Immature natural killer cell (primary cell): Measurements from ENCODE around the gene SULF2. TPM values are rescaled to one million over a fixed set of nuclear protein-coding genes. Genes with fewer than 3 reads are reported as not detected.

Experiments used
- DNase-seq, 3 donors: peaks; one replicate each; pipeline ENCODE4 v3.0.0; 2022; ENCODE audit warnings: mixed read lengths in 1 of 3
- H3K27ac Mint-ChIP-seq, 6 donors: one replicate each; pipeline ENCODE4 v1.8.0; 2020; ENCODE audit warnings: mixed read lengths in 6 of 6, mild to moderate bottlenecking in 5 of 6, inconsistent platforms in 4 of 6, moderate library complexity in 3 of 6
- H3K27me3 Mint-ChIP-seq, 3 donors: one replicate each; pipeline ENCODE4 v1.8.0; 2020 to 2021; ENCODE audit warnings: low read depth in 3 of 3, mild to moderate bottlenecking in 3 of 3, mixed read lengths in 3 of 3, moderate library complexity in 3 of 3, inconsistent platforms in 1 of 3
- H3K36me3 Mint-ChIP-seq, 3 donors: one replicate each; pipeline ENCODE4 v1.8.0; 2020; ENCODE audit warnings: mixed read lengths in 3 of 3, inconsistent platforms in 2 of 3, mild to moderate bottlenecking in 2 of 3
- H3K4me1 Mint-ChIP-seq, 2 donors: one replicate each; pipeline ENCODE4 v1.8.0; 2020; ENCODE audit warnings: inconsistent platforms in 2 of 2, mild to moderate bottlenecking in 2 of 2, mixed read lengths in 2 of 2, moderate library complexity in 1 of 2
- H3K4me3 Mint-ChIP-seq, 5 donors: one replicate each; pipeline ENCODE4 v1.8.0; 2020; ENCODE audit warnings: mild to moderate bottlenecking in 5 of 5, mixed read lengths in 5 of 5, inconsistent platforms in 3 of 5, moderate library complexity in 3 of 5
- H3K9me3 Mint-ChIP-seq, 6 donors: one replicate each; pipeline ENCODE4 v1.8.0; 2020; ENCODE audit warnings: mild to moderate bottlenecking in 6 of 6, mixed read lengths in 6 of 6, inconsistent platforms in 4 of 6, moderate library complexity in 3 of 6
- polyA plus RNA-seq, 3 donors: library from polyadenylated mRNA; unstranded; fragments of 300-500 nt; fragmentation: Illumina TruSeq; gene quantifications; one replicate each; pipeline ENCODE4 v1.2.3, GENCODE V29; 2021

SULF2 gene
- polyA plus RNA-seq, 3 donors from 2014 or later, result 1.3 to 3.7 (median 3.0) TPM

GRCh38 chr20:47687095-47687987 lies 97.9 kb downstream of the SULF2 start:
- H3K9me3 Mint-ChIP-seq, result peaks cover 0 to 6% (median under 1%) of the 10 kb centered on the region in 6 donors
- no peaks in the 10 kb centered on the region for H3K4me1 Mint-ChIP-seq
- H3K36me3 Mint-ChIP-seq, result no peaks in the 10 kb centered on the region
- H3K27ac Mint-ChIP-seq, result no peak overlapping the region
- peaks cover 0 to 14% (median 2%) of the 10 kb centered on the region in 3 donors for H3K27me3 Mint-ChIP-seq
- DNase-seq, result no peak
- no peak overlapping the region for H3K4me3 Mint-ChIP-seq

- Mint-ChIP-seq H3K27ac (no peak overlapping the region), H3K4me3 (no peak overlapping the region), H3K4me1 (no peaks in the 10 kb centered on the region), H3K27me3 (peaks cover 0 to 14% (median 2%) of the 10 kb centered on the region in 3 donors), H3K9me3 (peaks cover 0 to 6% (median under 1%) of the 10 kb centered on the region in 6 donors), H3K36me3 (no peaks in the 10 kb centered on the region)
- DNase-seq, result no peak
These were observed 98.7 kb downstream of the SULF2 start for GRCh38 chr20:47686545-47686944.

DNA sequence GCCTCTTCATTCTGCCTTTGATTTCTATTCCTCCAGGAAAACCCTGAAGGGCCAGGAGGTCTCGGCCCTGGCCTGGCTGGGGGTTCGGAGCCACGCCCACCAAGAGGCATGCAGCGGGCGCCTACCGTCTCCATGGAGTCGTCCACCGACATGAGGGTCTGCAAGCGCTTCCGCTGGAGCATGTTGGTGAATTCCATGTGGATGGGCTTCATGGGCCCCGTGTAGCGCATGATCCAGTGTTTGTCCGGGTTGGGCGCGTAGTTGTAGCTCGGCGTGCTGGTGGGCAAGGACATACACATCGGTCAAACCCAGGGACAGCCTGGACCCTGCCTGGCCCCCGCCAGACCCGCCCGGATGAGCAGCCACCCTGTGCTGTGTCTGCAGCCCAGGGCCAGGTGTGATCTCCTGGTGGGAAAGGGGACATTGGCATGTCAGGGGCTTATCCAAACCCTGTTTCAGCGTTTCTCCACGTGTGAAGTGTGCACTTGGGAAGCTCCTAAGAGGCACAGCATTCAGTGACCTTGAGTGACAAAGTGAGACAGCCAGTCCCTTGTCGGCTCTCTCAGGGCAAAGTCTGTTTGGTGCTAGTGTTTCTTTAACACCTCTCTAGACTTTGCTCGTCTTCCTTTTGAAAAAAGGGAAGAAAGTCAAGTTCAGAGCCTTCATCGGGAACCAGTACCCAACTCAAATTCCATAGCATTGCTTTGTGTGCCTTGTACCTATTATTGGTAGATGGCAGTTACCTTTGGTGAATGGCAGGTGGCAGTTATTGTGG lies 100.8 kb downstream of the SULF2 start:
- no peaks in the 10 kb centered on the region for H3K9me3 Mint-ChIP-seq
- H3K27me3 Mint-ChIP-seq, result peaks cover 0 to 11% (median 2%) of the 10 kb centered on the region in 3 donors

DNA sequence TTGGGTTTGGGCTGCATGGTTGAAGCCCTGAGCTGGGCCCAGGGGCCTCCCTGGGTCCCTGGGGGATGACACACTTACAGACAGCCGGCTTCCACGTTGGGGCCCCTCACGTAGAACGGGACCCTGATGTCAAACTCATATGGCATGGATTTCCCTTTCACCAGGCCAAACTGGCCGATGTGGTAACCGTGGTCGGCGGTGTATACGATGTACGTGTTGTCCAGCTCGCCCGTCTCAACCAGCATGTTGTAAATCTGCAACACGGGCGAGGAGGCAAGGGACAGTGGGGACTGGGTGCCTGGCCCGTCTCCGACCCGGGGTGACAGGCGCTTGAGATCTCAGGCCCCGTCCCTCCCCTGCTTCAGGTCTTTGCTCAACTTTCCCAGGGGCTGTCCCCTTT lies 102.4 kb downstream of the SULF2 start:
- peaks cover 0 to under 1% of the 10 kb centered on the region in 2 donors for H3K4me1 Mint-ChIP-seq
- no peaks in the 10 kb centered on the region for H3K9me3 Mint-ChIP-seq
- no peak for DNase-seq
- H3K36me3 Mint-ChIP-seq, result no peaks in the 10 kb centered on the region
- H3K4me3 Mint-ChIP-seq, result no peak overlapping the region
- H3K27me3 Mint-ChIP-seq, result peaks cover 0 to 4% (median 0%) of the 10 kb centered on the region in 3 donors
- H3K27ac Mint-ChIP-seq, result no peak overlapping the region

More for the DNA sequence above, 100.8 kb downstream of the SULF2 start:
- no peaks in the 10 kb centered on the region for H3K36me3 Mint-ChIP-seq
- H3K4me1 Mint-ChIP-seq, result no peaks in the 10 kb centered on the region
- H3K27ac Mint-ChIP-seq, result no peak overlapping the region
- no peak for DNase-seq
- no peak overlapping the region for H3K4me3 Mint-ChIP-seq

DNA sequence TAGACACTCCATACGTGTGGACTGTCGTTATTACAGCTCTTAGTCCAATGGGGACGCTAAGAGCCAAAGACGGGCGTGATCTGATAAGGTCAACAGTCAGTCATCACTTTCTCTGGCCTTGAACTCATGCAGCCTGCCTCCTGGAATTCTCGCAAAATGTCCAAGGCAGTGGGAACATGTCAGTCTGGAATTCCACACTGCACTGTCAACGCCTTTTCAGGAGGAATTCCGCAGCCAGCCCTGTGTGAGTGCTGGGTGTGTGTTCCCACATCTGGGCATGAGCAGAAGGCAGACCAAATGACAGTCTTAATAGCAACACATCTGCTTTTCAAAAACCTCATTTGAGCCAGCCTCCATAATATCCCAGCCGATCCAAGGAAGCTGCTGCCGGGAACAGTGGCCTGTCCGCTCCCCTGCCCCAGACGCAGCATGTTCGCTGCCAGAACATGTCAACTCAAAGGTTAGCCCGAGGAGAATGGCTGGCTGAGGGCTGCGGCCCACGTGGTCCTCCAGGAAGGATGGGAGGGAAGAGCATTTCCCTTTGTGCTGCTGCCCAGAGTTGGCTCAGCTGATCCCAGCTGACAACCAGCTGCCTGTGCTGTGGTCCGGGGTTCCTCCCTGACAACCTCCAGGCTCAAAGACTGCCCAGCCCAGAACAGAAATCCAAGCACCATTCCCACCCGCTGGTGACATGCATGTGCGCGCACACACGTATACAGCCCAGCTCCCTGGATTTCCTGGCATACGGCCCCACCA lies 103.1 kb downstream of the SULF2 start:
- Mint-ChIP-seq H3K27ac (no peak overlapping the region), H3K27me3 (peaks cover 0 to 4% (median 0%) of the 10 kb centered on the region in 3 donors), H3K36me3 (no peaks in the 10 kb centered on the region), H3K4me3 (no peak overlapping the region), H3K4me1 (peaks cover 0 to 3% of the 10 kb centered on the region in 2 donors), H3K9me3 (no peaks in the 10 kb centered on the region)
- no peak for DNase-seq

GRCh38 chr20:47680804-47681529 lies 104.3 kb downstream of the SULF2 start:
- H3K27ac Mint-ChIP-seq, result no peak overlapping the region

GRCh38 chr20:47679462-47679861 lies 105.8 kb downstream of the SULF2 start:
- Mint-ChIP-seq H3K4me1 (peaks cover 0 to 3% of the 10 kb centered on the region in 2 donors), H3K9me3 (no peaks in the 10 kb centered on the region), H3K4me3 (no peak overlapping the region), H3K27me3 (peaks cover 0 to 3% (median 0%) of the 10 kb centered on the region in 3 donors), H3K36me3 (no peaks in the 10 kb centered on the region), H3K27ac (no peak overlapping the region)
- no peak for DNase-seq

More at GRCh38 chr20:47680804-47681529, 104.3 kb downstream of the SULF2 start:
- Mint-ChIP-seq H3K36me3 (no peaks in the 10 kb centered on the region), H3K4me3 (no peak overlapping the region), H3K27me3 (no peaks in the 10 kb centered on the region), H3K4me1 (peaks cover 0 to 3% of the 10 kb centered on the region in 2 donors), H3K9me3 (no peaks in the 10 kb centered on the region)
- DNase-seq, result no peak

DNA sequence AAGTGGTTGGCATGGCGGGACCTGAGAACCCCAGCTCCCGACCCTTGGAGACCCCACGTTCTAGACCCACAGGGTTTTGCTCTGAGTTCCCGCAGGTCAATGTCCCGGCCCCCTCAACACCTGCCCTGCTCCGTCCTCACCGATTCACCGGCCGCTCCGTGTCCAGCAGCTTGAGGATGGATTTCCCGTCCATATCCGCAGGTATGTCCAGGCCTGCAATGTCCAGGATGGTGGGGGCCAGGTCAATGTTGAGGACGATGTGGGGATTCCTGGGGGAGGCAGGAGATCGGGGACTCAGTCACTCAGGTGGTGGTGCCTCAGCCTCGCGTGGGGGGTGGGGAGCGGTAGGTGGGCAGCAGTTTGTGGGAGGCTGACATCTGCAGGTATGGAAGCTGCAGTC lies 106.7 kb downstream of the SULF2 start:
- no peak for DNase-seq
- peaks cover 0 to 3% (median 0%) of the 10 kb centered on the region in 3 donors for H3K27me3 Mint-ChIP-seq
- H3K36me3 Mint-ChIP-seq, result no peaks in the 10 kb centered on the region
- H3K4me1 Mint-ChIP-seq, result peaks cover 0 to 3% of the 10 kb centered on the region in 2 donors
- no peaks in the 10 kb centered on the region for H3K9me3 Mint-ChIP-seq
- no peak overlapping the region for H3K4me3 Mint-ChIP-seq
- no peak overlapping the region for H3K27ac Mint-ChIP-seq

DNA sequence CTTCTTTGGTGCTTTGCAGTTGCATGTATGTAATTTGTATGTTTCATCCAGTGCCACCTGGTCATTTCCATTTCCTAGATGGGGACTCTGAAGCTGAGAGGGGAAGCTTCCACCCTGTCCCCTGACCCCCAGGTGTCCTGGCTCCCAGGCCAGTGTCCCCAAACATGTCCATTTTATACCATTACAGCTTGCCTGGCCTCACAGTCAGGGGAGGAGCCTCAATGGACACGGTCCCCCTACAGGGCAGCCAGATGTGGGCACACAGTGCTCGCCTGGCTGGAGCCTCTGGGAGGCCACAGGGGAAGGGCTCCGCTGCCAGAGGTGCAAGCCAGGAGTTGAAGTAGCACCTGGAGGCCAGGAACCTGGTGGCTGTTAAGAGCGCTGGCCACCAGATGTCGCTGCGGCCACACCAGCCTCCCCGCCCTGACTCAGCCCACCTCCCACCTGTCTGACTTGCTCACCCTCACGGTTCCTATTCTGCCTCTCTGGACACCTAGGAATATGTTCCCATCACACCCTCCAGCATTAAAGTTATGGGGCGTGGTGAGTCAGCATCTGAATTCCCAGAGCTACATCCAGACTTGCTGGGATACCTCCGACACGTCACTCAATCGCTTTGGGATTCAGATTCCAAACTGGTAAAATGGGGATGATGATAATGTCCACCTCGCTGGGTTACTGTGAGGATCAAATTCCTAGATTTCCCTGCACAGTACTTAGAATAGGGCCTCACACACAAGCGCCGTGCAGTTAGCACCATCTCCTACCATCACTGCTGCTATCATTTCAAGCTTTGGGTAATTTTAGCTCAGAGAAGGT lies 107.4 kb downstream of the SULF2 start:
- no peaks in the 10 kb centered on the region for H3K36me3 Mint-ChIP-seq
- H3K27me3 Mint-ChIP-seq, result peaks cover 0 to 3% (median 0%) of the 10 kb centered on the region in 3 donors
- H3K27ac Mint-ChIP-seq, result no peak overlapping the region
- H3K4me1 Mint-ChIP-seq, result peaks cover 0 to 3% of the 10 kb centered on the region in 2 donors
- no peak overlapping the region for H3K4me3 Mint-ChIP-seq
- DNase-seq, result peak in 2 of 3 donors; percentile 13 to 14
- H3K9me3 Mint-ChIP-seq, result no peaks in the 10 kb centered on the region

DNA sequence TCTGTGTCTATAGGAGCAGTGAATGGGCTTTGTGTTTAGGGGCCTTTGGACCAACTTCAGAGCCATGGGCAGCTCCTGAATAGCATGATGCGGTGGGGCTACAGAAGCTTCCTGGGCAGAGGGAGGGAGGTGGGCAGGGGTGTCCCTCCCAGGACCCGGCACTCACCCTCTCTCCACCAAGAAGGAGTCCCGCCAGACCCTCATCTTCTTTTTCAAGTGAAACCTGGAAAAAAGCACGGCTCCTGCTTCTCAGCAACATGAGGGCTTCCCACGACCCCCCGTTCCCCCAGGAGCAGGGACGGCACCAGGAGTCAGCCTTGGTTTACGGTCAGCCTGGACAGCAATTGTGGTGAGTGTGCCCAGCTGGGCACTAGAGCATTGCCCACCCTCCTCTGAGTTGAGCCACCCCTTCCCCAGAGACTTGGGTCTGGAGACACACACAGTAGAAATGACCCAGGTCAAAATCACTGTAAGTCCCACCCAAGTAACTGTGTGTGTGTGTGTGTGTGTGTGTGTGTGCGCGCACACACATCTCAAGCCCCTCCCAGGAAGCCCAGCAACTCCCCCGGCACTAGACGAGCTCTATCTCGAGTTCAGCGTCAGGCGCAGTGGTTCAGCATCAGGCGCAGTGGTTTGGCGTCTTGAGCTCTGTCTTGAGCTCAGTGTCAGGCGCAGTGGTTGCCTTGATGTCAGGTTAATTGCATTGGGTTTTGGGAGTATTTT lies 108.2 kb downstream of the SULF2 start:
- Mint-ChIP-seq H3K36me3 (no peaks in the 10 kb centered on the region), H3K27me3 (peaks cover 0 to 3% (median 0%) of the 10 kb centered on the region in 3 donors), H3K4me1 (peaks cover 0 to 3% of the 10 kb centered on the region in 2 donors), H3K9me3 (no peaks in the 10 kb centered on the region), H3K4me3 (no peak overlapping the region), H3K27ac (no peak overlapping the region)
- no peak for DNase-seq

GRCh38 chr20:47676219-47676721 lies 109.0 kb downstream of the SULF2 start:
- H3K27me3 Mint-ChIP-seq, result peaks cover 0 to 3% (median 0%) of the 10 kb centered on the region in 3 donors
- no peak for DNase-seq
- no peak overlapping the region for H3K4me3 Mint-ChIP-seq
- H3K27ac Mint-ChIP-seq, result no peak overlapping the region
- H3K4me1 Mint-ChIP-seq, result peaks cover 0 to 3% of the 10 kb centered on the region in 2 donors
- no peaks in the 10 kb centered on the region for H3K36me3 Mint-ChIP-seq
- no peaks in the 10 kb centered on the region for H3K9me3 Mint-ChIP-seq
